IMR-90 (cell line): Measurements from ENCODE around the gene TIRAP. TPM values are rescaled to one million over a fixed set of nuclear protein-coding genes. Genes with fewer than 3 reads are reported as not detected.

Experiments used
- ATAC-seq: fragments of 200-7000 bp; cut with Tn5 transposase; 2 replicates; pipeline ENCODE4 v1.9.1; 2020; ENCODE audit warnings: low read depth, mild to moderate bottlenecking, moderate library complexity
- BruUV-seq: library from RNA; stranded (reverse); fragments of 400-500 nt; replicated peaks from 2 replicates; lab custom pipeline; 2021; lab: Mats Ljungman, UMichigan
- CTCF ChIA-PET: fragments of 300-600 bp; formaldehyde crosslinking; extraction: SDS; loops from one replicate; lab custom pipeline; 2021; ENCODE audit warnings: antibody characterized with exemption; lab: Yijun Ruan, JAX
- POLR2A ChIA-PET: fragments of 300-600 bp; sonication (Branson Sonifier 250); formaldehyde crosslinking; loops from one replicate; lab custom pipeline; 2022; ENCODE audit warnings: antibody characterized with exemption; ENCODE audit not compliant: unreplicated experiment; lab: Charles Lee
- DNase-seq: peaks from one replicate; pipeline ENCODE4 v3.0.0; 2013
- H2AFZ ChIP-seq: replicated peaks from 2 replicates; pipeline ENCODE3; 2013; ENCODE audit warnings: low read length, mild to moderate bottlenecking; ENCODE audit not compliant: poor library complexity
- H2AK5ac ChIP-seq: 2 replicates; pipeline ENCODE4 v1.6.1; 2013; ENCODE audit warnings: low read depth, low read length, inconsistent platforms
- H2AK9ac ChIP-seq: replicated peaks from 2 replicates; pipeline ENCODE3; 2013; ENCODE audit warnings: mild to moderate bottlenecking, low read depth, low read length, moderate library complexity; ENCODE audit not compliant: poor library complexity
- H2BK120ac ChIP-seq: 2 replicates; pipeline ENCODE4 v1.6.1; 2013; ENCODE audit warnings: low read depth, low read length, inconsistent platforms
- H2BK15ac ChIP-seq: 3 replicates; pipeline ENCODE4 v1.6.1; 2013; ENCODE audit warnings: low read depth, low read length, inconsistent platforms
- H2BK20ac ChIP-seq: 2 replicates; pipeline ENCODE4 v1.6.1; 2013; ENCODE audit warnings: low read depth, mild to moderate bottlenecking, inconsistent platforms, low read length, moderate library complexity
- H2BK5ac ChIP-seq: 2 replicates; pipeline ENCODE4 v1.6.1; 2013; ENCODE audit warnings: mild to moderate bottlenecking, low read depth, low read length, inconsistent platforms; ENCODE audit not compliant: poor library complexity, severe bottlenecking
- H3K14ac ChIP-seq: replicated peaks from 2 replicates; pipeline ENCODE4 v1.6.1; 2013; ENCODE audit warnings: low read depth, low read length, inconsistent platforms
- H3K18ac ChIP-seq: 2 replicates; pipeline ENCODE4 v1.6.1; 2013; ENCODE audit warnings: low read depth, low read length, control low read depth
- H3K23ac ChIP-seq: 2 replicates; pipeline ENCODE4 v1.6.1; 2013; ENCODE audit warnings: low read depth, low read length, inconsistent platforms
- H3K27ac ChIP-seq: 2 replicates; pipeline ENCODE4 v1.5.1; 2013; ENCODE audit warnings: mild to moderate bottlenecking, control low read depth, low read length; ENCODE audit not compliant: insufficient read depth
- H3K27me3 ChIP-seq: 2 replicates; pipeline ENCODE4 v1.6.1; 2013; ENCODE audit warnings: low read length; ENCODE audit not compliant: control insufficient read depth, insufficient read depth
- H3K36me3 ChIP-seq: 2 replicates; pipeline ENCODE4 v1.6.1; 2013; ENCODE audit warnings: low read length, mixed read lengths; ENCODE audit not compliant: control insufficient read depth, insufficient read depth
- H3K4ac ChIP-seq: 2 replicates; pipeline ENCODE4 v1.6.1; 2013; ENCODE audit warnings: low read depth, low read length, inconsistent platforms
- H3K4me1 ChIP-seq: 2 replicates; pipeline ENCODE4 v1.6.1; 2013; ENCODE audit warnings: low read length, mixed read lengths; ENCODE audit not compliant: control insufficient read depth, insufficient read depth
- H3K4me2 ChIP-seq: 2 replicates; pipeline ENCODE4 v1.6.1; 2013; ENCODE audit warnings: low read depth, mild to moderate bottlenecking, control low read depth, low read length, moderate library complexity
- H3K4me3 ChIP-seq: 2 replicates; pipeline ENCODE4 v1.5.1; 2013; ENCODE audit warnings: low read depth, mild to moderate bottlenecking, control low read depth, low read length, moderate library complexity; ENCODE audit not compliant: insufficient read depth
- H3K56ac ChIP-seq: 2 replicates; pipeline ENCODE4 v1.6.1; 2013; ENCODE audit warnings: low read length, inconsistent platforms; ENCODE audit not compliant: insufficient read depth; ENCODE audit errors: extremely low read depth
- H3K79me1 ChIP-seq, 2 experiments: 2 replicates each; pipeline ENCODE4 v1.6.1; 2013; ENCODE audit warnings: low read length in 2 of 2, inconsistent platforms in 1 of 2, low read depth in 1 of 2
- H3K9ac ChIP-seq: 2 replicates; pipeline ENCODE4 v1.6.1; 2013; ENCODE audit warnings: low read depth, low read length, control low read depth
- H3K9me1 ChIP-seq: 2 replicates; pipeline ENCODE4 v1.6.1; 2013; ENCODE audit warnings: low read length, inconsistent platforms; ENCODE audit not compliant: insufficient read depth
- H3K9me3 ChIP-seq: 2 replicates; pipeline ENCODE4 v1.6.1; 2013; ENCODE audit warnings: low read length; ENCODE audit not compliant: control insufficient read depth, insufficient read depth
- H4K20me1 ChIP-seq: 2 replicates; pipeline ENCODE4 v1.6.1; 2013; ENCODE audit warnings: low read length, inconsistent platforms; ENCODE audit not compliant: insufficient read depth
- H4K5ac ChIP-seq: 2 replicates; pipeline ENCODE4 v1.6.1; 2013; ENCODE audit warnings: mild to moderate bottlenecking, low read depth, low read length, control low read depth
- H4K8ac ChIP-seq, 2 experiments: 2 replicates each; pipeline ENCODE4 v1.6.1; 2013; ENCODE audit warnings: low read depth in 2 of 2, low read length in 2 of 2, control low read depth in 1 of 2, inconsistent platforms in 1 of 2
- H4K91ac ChIP-seq: 2 replicates; pipeline ENCODE4 v1.6.1; 2013; ENCODE audit warnings: low read depth, low read length, inconsistent platforms; ENCODE audit not compliant: insufficient read depth
- BHLHE40 ChIP-seq: fragments of 150-350 bp; IDR thresholded peaks from 2 replicates; pipeline ENCODE4 v1.6.1; 2016; ENCODE audit warnings: mild to moderate bottlenecking, low read depth, low read length
- CEBPB ChIP-seq: IDR thresholded peaks from 2 replicates; pipeline ENCODE4 v1.6.1; 2012; ENCODE audit warnings: low read depth, low read length, improper control_type of control experiment
- CHD1 ChIP-seq: IDR thresholded peaks from 2 replicates; pipeline ENCODE4 v1.6.1; 2012; ENCODE audit warnings: low read depth, low read length, improper control_type of control experiment
- FOS ChIP-seq: fragments of 150-350 bp; IDR thresholded peaks from 2 replicates; pipeline ENCODE4 v1.6.1; 2016; ENCODE audit warnings: low read depth, low read length
- MAFK ChIP-seq: IDR thresholded peaks from 2 replicates; pipeline ENCODE4 v1.6.1; 2012; ENCODE audit warnings: low read depth, low read length, improper control_type of control experiment
- MAZ ChIP-seq: IDR thresholded peaks from 2 replicates; pipeline ENCODE4 v1.6.1; 2012; ENCODE audit warnings: low read depth, mild to moderate bottlenecking, low read length, improper control_type of control experiment, moderate library complexity, borderline replicate concordance
- NFE2L2 ChIP-seq: fragments of 150-350 bp; IDR thresholded peaks from 2 replicates; pipeline ENCODE4 v1.6.1; 2016; ENCODE audit warnings: low read depth, mild to moderate bottlenecking, low read length
- RCOR1 ChIP-seq: IDR thresholded peaks from 2 replicates; pipeline ENCODE4 v1.6.1; 2012; ENCODE audit warnings: mild to moderate bottlenecking, low read length, improper control_type of control experiment; ENCODE audit not compliant: insufficient replicate concordance
- RFX5 ChIP-seq: IDR thresholded peaks from 2 replicates; pipeline ENCODE4 v1.8.0; 2012; ENCODE audit warnings: low read depth, mild to moderate bottlenecking, low read length, moderate library complexity
- SMC3 ChIP-seq: fragments of 150-350 bp; IDR thresholded peaks from 2 replicates; pipeline ENCODE4 v1.6.1; 2016; ENCODE audit warnings: low read depth, mild to moderate bottlenecking, antibody characterized with exemption, low read length, moderate library complexity
- WGBS, 2 experiments: methylation state at CpG; one replicate each; pipeline versions ENCODE4 v1.1.5 to v1.1.7; 2013; ENCODE audit warnings: missing lambda C conversion rate in 2 of 2; ENCODE audit not compliant: insufficient read length in 1 of 2; ENCODE audit errors: extremely low coverage in 2 of 2; 5-methylcytosine and 5-hydroxymethylcytosine counted together
- dilution Hi-C: fragments of 300-500 bp; cut with HindIII; formaldehyde crosslinking; loops from one replicate; pipeline ENCODE4 v1.14.3; 2018; ENCODE audit warnings: low sequenced_read_pairs; ENCODE audit not compliant: unreplicated experiment
- in situ Hi-C: fragments of 300-500 bp; cut with MboI; formaldehyde crosslinking; loops from 3 replicates; pipeline ENCODE4 v1.14.3; 2019; ENCODE audit warnings: low sequenced_read_pairs, inconsistent platforms, mixed read lengths
- intact Hi-C: fragments of 100-400 bp; cut with micrococcal nuclease; formaldehyde crosslinking; loops from 2 replicates; pipeline ENCODE4 v1.10.0; 2022
- polyA plus RNA-seq, 3 experiments: library from polyadenylated mRNA; depleted of rRNA; stranded (reverse); fragments of >200 nt; gene quantifications; 2 replicates each; pipeline ENCODE4 v1.2.3, GENCODE V29; 2012; ENCODE audit warnings: low replicate concordance in 1 of 3
- total RNA-seq: library from RNA; depleted of rRNA; stranded (reverse); fragments of >200 nt; gene quantifications from 2 replicates; pipeline ENCODE4 v1.2.3, GENCODE V29; 2012
- TF ChIP-seq, protein P1 (sequence below): conservative IDR thresholded peaks from 2 replicates; pipeline ENCODE4 v1.5.1; 2012; ENCODE audit warnings: mild to moderate bottlenecking, low read depth, low read length, improper control_type of control experiment
- TF ChIP-seq, protein P2 (sequence below): fragments of 150-350 bp; IDR thresholded peaks from 2 replicates; pipeline ENCODE4 v1.6.1; 2017; ENCODE audit warnings: mild to moderate bottlenecking, antibody characterized with exemption, low read length, low read depth
- TF ChIP-seq, protein P3 (sequence below): fragments of 150-350 bp; IDR thresholded peaks from 2 replicates; pipeline ENCODE4 v1.6.1; 2016; ENCODE audit warnings: low read depth, mild to moderate bottlenecking, low read length, moderate library complexity, borderline replicate concordance

The TIRAP gene
- total and polyA plus RNA-seq, 2 of the 4 experiments (the other 2 are of a cell fraction) = 3.0 to 7.4 TPM

DNA sequence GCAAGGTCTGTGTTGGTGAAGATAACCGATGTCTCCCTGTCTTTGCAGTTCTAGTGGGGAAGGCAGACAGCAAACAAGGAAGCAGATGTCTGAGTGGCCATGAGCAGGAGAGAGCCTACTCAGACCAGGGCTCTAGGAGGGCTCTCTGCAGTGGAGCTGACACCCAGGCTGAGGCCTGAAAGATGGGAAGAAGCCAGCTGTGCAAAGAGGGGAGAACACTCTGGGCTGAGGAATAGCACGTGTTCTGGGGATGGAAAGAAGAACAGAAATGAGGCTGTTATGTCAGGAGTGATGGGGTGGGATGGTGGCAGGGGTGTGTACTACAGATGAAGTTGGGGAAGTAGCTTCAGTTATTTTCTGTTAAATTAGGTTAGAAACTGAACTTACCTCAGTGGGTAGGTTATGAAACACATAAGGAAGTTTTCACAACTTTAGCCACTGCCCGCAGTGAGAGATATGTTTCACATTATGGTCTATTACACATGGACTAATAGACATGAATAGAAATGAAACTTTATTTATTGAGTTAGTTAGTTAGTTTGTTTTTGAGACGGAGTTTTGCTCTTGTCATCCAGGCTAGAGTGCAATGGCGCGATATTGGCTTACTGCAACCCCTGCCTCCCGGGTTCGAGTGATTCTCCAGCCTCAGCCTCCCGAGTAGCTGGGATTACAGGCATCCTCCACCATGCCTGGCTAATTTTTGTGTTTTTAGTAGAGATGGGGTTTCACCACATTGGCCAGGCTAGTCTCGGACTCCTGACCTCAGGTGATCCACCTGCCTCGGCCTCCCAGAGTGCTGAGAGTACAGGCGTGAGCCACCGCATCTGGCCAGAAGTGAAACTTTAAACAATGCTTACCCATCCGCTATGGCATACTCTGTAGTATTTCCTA, 28.8 kb downstream of the TIRAP start:
- Histone ChIP-seq H2BK120ac (no peak overlapping the region), H3K18ac (no peak overlapping the region), H2AK9ac (no peak overlapping the region), H3K4me3 (no peak overlapping the region), H2BK20ac (no peak overlapping the region), H3K79me1 (peaks cover 0 to 3% of the 10 kb centered on the region in 2 experiments; a peak in 1 of 4 replicates), H3K27me3 (no peaks in the 10 kb centered on the region), H3K4ac (no peak overlapping the region), H2BK5ac (no peak overlapping the region), H2AK5ac (0 out of 2 replicates have a peak overlapping the region, but pooled peaks have one; percentile 27), H2AFZ (no peak overlapping the region), H3K9ac (no peak overlapping the region), H3K9me3 (no peaks in the 10 kb centered on the region), H3K56ac (no peak overlapping the region), H3K36me3 (peaks cover 4% of the 10 kb centered on the region; the same call in 1 of the 2 replicates), H3K23ac (no peak overlapping the region), H3K27ac (no peak overlapping the region), H3K4me2 (no peak overlapping the region), H3K9me1 (no peaks in the 10 kb centered on the region), H3K14ac (no peak overlapping the region), H4K5ac (no peak overlapping the region), H4K20me1 (peaks cover 3% of the 10 kb centered on the region; the same call in 1 of the 2 replicates), H2BK15ac (no peak overlapping the region), H4K8ac (no peak overlapping the region), H3K4me1 (peaks cover 2% of the 10 kb centered on the region; the same call in 1 of the 2 replicates), H4K91ac (no peak overlapping the region)
- TF ChIP-seq FOS (no peak), MAFK (no peak), CEBPB (no peak), CHD1 (no peak), RFX5 (no peak), RCOR1 (no peak), SMC3 (no peak), MAZ (no peak), NFE2L2 (no peak), BHLHE40 (no peak)
- TF ChIP-seq, protein P1, sequence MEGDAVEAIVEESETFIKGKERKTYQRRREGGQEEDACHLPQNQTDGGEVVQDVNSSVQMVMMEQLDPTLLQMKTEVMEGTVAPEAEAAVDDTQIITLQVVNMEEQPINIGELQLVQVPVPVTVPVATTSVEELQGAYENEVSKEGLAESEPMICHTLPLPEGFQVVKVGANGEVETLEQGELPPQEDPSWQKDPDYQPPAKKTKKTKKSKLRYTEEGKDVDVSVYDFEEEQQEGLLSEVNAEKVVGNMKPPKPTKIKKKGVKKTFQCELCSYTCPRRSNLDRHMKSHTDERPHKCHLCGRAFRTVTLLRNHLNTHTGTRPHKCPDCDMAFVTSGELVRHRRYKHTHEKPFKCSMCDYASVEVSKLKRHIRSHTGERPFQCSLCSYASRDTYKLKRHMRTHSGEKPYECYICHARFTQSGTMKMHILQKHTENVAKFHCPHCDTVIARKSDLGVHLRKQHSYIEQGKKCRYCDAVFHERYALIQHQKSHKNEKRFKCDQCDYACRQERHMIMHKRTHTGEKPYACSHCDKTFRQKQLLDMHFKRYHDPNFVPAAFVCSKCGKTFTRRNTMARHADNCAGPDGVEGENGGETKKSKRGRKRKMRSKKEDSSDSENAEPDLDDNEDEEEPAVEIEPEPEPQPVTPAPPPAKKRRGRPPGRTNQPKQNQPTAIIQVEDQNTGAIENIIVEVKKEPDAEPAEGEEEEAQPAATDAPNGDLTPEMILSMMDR = no peak
- TF ChIP-seq, protein P2, sequence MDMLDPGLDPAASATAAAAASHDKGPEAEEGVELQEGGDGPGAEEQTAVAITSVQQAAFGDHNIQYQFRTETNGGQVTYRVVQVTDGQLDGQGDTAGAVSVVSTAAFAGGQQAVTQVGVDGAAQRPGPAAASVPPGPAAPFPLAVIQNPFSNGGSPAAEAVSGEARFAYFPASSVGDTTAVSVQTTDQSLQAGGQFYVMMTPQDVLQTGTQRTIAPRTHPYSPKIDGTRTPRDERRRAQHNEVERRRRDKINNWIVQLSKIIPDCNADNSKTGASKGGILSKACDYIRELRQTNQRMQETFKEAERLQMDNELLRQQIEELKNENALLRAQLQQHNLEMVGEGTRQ = no peak
- TF ChIP-seq, protein P3, sequence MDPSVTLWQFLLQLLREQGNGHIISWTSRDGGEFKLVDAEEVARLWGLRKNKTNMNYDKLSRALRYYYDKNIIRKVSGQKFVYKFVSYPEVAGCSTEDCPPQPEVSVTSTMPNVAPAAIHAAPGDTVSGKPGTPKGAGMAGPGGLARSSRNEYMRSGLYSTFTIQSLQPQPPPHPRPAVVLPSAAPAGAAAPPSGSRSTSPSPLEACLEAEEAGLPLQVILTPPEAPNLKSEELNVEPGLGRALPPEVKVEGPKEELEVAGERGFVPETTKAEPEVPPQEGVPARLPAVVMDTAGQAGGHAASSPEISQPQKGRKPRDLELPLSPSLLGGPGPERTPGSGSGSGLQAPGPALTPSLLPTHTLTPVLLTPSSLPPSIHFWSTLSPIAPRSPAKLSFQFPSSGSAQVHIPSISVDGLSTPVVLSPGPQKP = no peak
- no TSS peak for BruUV-seq
- POLR2A ChIA-PET = no interaction called here
- in situ Hi-C loops (loop anchor here (10.0 to 25.0 kb wide), 3 partner anchors 103 to 1026 kb away; no protein-coding TSS in a partner anchor), dilution Hi-C loops (no loop called here), intact Hi-C loops (loop anchor here (5.0 to 10.0 kb wide), 3 partner anchors 293 to 1183 kb away; no protein-coding TSS in a partner anchor)
- ATAC-seq = no peak
- DNase-seq = no peak
- CTCF ChIA-PET = interaction anchor here (0.6 to 3.4 kb wide), 9 partner anchors 8 to 172 kb away, joined by 3 to 35 read pairs (median 6); no protein-coding TSS in a partner anchor
- 100% methylated on average over 1 of the region's 14 CpGs; no CpG with 5 or more reads in 1 of the 2 experiments for WGBS, 2 experiments
